ENCODE data around the gene DLGAP4. TPM values are rescaled to one million over a fixed set of nuclear protein-coding genes. Genes with fewer than 3 reads are reported as not detected.
"Not testable (repeated sequence)": the region's sequence is repeated elsewhere in the genome, so short reads cannot be mapped to it uniquely, and the experiment has no call there.

Gene DLGAP4
- polyA plus RNA-seq, 5 donors = 46.9 to 81.3 (median 64.7) TPM

DNA sequence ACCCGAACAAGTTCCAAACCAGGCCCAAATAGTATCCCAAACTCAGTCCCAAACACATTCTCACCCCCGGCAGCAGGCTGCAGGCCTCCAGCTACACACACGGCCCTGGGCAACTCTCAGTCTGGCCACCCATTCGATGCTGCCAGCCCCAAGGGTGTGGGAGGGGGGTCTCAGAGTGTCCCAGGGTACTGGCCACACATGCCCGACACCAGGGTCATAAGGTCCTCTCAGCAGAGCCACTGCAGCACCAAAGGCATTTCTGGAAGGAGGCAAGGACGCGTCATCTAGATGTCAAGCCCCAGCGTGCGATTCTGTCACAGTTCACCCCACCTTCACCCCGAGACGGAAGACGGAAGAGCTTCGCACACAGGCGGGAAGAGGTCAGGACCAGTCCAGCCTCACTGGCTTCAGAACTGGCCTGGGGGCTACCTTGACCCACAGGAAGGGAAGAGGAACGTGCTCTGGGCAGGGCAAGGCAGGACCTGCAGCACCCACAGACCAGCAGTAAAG lies 244.7 kb downstream of the DLGAP4 start:
- no peak for DNase-seq

DNA sequence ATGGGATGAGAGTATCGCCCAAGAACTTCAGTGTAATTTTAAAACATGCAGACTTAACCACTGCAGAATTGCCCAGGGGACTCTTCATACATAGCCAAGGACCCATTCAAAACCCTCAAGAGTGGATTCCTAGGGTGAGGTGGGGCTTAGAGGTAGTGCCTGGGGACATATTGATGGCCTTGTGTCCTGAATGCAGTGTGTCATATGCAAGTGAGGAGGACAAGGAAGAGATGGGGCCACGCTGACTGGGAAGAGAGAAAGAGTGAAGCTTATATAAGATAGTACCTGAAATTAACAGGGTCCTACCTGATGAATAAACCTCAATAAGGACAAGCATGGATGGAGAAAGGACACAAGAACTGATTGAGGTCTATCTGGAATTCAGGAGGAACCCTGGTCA lies 249.1 kb downstream of the DLGAP4 start:
- no peak for DNase-seq

DNA sequence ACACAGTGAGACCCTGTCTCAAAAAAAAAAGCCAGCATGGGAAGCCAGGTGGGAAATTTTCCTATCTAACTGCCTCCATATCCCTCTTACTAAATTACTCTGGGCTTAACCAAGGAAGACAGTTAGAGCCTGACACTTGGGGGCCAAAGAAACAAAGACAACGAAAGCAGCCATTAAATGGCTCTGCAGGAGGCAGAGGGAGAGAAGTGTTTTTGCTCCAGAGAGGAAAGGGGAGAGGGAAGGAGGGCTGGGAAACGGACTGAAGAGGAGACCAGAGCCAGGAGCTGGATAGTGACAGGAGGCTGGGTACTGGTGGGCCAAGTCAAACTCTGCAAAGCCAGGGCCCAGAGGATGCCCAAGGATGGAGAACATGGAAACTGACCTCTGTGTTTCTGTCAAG lies 256.6 kb downstream of the DLGAP4 start:
- DNase-seq = no peak

DNA sequence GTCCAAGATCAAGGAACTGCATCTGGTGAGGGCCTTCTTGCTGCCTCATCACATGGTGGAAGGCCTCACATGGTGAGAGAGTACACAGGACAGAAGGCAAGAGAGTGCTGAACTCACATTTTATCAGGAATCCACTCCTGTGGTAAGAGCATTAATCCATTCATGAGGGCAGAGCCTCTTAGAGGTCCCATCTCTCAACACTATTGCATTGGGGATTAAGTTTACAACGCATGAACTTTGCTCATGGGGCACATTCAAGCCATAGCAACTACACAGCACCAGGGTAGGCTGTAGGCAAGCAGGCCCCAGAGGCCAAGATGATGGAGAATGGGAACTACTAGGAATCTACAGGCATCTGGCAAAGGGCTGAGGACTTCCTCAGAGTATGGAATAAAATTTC lies 257.2 kb downstream of the DLGAP4 start:
- no peak for DNase-seq

- DNase-seq = not testable (repeated sequence)
Observed at GRCh38 chr20:36564078-36564725, 258.1 kb downstream of the DLGAP4 start.

DNA sequence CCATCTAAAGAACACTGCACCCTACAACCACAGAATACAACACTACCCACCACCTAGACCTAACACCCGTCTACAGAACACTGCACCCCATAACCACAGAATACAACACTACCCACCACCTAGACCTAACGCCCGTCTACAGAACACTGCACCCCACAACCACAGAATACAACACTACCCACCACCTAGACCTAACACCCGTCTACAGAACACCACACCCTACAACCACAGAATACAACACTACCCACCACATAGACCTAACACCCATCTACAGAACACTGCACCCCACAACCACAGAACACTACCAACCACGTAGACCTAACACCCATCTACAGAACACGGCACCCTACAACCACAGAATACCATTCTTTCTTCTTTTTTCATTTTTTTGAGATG lies 258.6 kb downstream of the DLGAP4 start:
- not testable (repeated sequence) for DNase-seq

DNA sequence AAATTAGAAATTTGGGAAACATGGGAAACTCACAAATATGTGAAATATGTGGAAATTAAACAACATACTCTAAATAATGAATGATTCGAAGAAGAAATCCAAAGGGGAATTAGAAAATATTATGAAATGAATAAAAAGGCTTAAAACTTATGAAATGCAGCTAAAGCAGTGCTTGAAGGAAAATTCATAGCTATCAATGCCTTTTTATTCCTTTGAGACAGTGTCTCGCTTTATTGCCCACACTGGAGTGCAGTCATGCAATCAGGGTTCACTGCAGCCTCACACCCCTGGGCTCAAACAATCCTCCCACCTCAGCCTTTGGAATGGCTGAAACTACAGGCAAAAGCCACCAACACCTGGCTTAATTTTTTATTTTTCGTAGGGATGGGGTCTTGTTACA lies 259.4 kb downstream of the DLGAP4 start:
- no peak for DNase-seq

DNA sequence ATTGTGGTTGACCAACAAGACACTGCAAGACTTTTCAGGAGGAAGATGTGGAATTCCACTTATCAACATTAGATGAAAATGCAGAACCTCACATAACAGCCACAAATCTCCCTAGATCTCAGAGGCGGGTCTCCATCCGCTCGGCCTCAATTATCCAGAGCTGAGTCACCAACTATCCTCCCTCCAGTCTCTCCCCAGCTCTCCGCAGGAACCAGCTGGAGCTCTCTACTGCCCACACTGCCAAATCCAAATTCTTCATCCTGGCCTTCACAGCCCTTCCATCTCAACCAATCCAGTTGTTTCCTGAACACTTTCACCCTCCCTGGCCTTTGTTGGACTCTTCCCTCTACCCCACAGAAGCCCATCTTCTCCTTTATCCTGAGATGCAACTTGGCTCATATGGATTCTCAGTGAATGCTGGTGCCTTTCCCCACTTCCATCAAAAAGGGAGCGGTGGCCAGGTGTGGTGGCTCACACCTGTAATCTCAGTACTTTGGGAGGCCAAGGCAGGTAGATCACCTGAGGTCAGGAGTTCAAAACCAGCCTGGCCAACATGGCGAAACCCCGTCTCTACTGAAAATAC lies 263.8 kb downstream of the DLGAP4 start:
- DNase-seq = no peak

DNA sequence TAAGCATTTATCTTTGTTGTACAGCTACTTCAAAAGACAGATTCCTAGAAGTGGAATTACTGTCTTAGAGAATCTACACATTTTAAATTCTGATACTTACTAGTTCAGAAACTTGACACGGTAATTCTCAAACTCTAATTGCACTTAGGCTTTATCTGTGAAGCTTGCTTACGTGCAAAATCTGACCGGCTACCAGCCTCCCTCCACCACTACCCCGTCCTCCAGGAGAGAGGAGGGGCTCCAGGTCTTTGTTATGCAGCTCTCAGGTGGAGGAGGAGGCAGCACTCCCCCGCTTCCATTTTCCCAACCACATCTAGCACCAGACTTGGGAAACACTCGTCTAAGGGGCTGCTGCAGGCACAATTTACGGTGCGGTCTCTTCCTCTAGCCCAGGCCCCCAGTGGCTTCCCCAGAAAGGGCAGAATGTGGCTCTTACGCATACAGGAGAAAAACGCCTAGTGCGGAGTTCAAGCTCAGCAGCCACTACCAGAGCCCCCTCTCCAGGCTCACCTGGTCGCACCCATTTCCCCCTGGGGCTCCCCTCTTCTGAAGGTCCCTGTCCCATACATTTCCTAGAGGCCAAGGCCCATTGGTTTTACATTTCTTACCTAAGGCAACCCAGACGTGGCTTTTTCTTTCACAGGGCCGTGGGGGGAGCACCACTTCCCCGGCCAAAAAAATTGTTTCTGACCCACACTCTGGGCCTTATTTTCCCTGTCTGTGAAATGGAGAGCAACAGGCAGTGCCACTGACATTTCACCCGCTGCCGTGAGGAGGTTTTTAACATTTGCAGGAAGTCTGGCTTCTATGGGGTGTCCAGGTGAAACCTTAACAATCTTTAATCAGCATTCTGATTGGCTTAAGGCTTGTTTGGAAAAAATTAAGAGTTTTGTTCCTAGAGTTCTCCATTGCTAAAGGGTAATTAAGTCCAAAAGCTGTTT lies 265.7 kb downstream of the DLGAP4 start:
- DNase-seq = peak; percentile 30 to 45

- DNase-seq = peak; percentile 31 to 48
Observed at GRCh38 chr20:36572701-36573102, 266.6 kb downstream of the DLGAP4 start.

GRCh38 chr20:36573103-36573797 lies 267.1 kb downstream of the DLGAP4 start, which contains the start of gene TGIF2:
TGIF2 (plus strand) TSS chr20:36573597; CDS start chr20:36578775, 5,178 bp downstream.
- peak; percentile 92 to 93 for DNase-seq

GRCh38 chr20:36573798-36574365 lies 267.7 kb downstream of the DLGAP4 start:
- DNase-seq = peak in 1 of 2 donors; percentile 56

GRCh38 chr20:36574366-36575135 lies 268.4 kb downstream of the DLGAP4 start:
- peak; percentile 47 to 64 for DNase-seq

- no peak for DNase-seq
Observed at GRCh38 chr20:36576081-36576445, 269.9 kb downstream of the DLGAP4 start.

Other genes starting within 250 kb of the DLGAP4 start
- 10 to 100 TPM; 32.2 to 39.0 (median 37.3) TPM for gene EPB41L1, start 151.6 kb upstream of the DLGAP4 start, polyA plus RNA-seq (ENCODE audit: insufficient read depth in 1 of 5, insufficient read length in 5 of 5, low replicate concordance in 1 of 5)
- 10 to 100 TPM; 31.6 to 40.0 (median 37.5) TPM for gene AAR2, start 69.9 kb upstream of the DLGAP4 start, polyA plus RNA-seq (ENCODE audit: insufficient read depth in 1 of 5, insufficient read length in 5 of 5, low replicate concordance in 1 of 5)
- 100 to 1,000 TPM; 177 to 391 (median 226) TPM for gene MYL9, start 235.2 kb downstream of the DLGAP4 start, polyA plus RNA-seq (ENCODE audit: insufficient read depth in 1 of 5, insufficient read length in 5 of 5, low replicate concordance in 1 of 5)

All from right lung (tissue), 5 donors.